ENCODE results near the gene AANAT.

- no peak for TF ChIP-seq POLR2A (IDR thresholded peaks at IDR 0.05)
- no peak for TF ChIP-seq CTCF (IDR thresholded peaks at IDR 0.05 in 8 of 11, conservative IDR thresholded peaks at IDR 0.05 in 3 of 11)
These were observed 45.2 kb downstream of the AANAT start for GRCh38 chr17:76512366-76513305.

Data from spleen (tissue), 7 donors.